ENCODE results near the gene MARCHF2.
A peak's percentile ranks its signal among the peaks of the same experiment; 100 is the strongest.
"Not testable (repeated sequence)": the region's sequence is repeated elsewhere in the genome, so short reads cannot be mapped to it uniquely, and the experiment has no call there.

MARCHF2 gene

GRCh38 chr19:8412783-8413628, at the start of gene MARCHF2:
TSS of gene MARCHF2 (plus strand) at chr19:8413305. CDS start at chr19:8421841, 8,536 bp downstream.
- DNase-seq = peak; percentile 92 to 98 (median 95)

- DNase-seq = peak in 3 of 6 experiments; percentile 27 to 37 (median 36)
These were observed 49.0 kb upstream of the MARCHF2 start, which contains the start of gene ANGPTL4 for GRCh38 chr19:8363803-8364771. TSS of gene ANGPTL4 (plus strand) at chr19:8364155. CDS start at chr19:8364322, 167 bp downstream.

GRCh38 chr19:8366121-8366581, 47.0 kb upstream of the MARCHF2 start:
- no peak for DNase-seq

- DNase-seq = no peak
These were observed 46.2 kb upstream of the MARCHF2 start for GRCh38 chr19:8366961-8367326.

- DNase-seq = no peak
These were observed 45.6 kb upstream of the MARCHF2 start for GRCh38 chr19:8367327-8368001.

GRCh38 chr19:8370176-8371010, 42.7 kb upstream of the MARCHF2 start:
- DNase-seq = no peak

- no peak for DNase-seq
These were observed 41.9 kb upstream of the MARCHF2 start for GRCh38 chr19:8371011-8371804.

- DNase-seq = no peak
These were observed 39.0 kb upstream of the MARCHF2 start for GRCh38 chr19:8373867-8374813.

GRCh38 chr19:8375766-8376165, 37.3 kb upstream of the MARCHF2 start:
- not testable (repeated sequence) for DNase-seq

GRCh38 chr19:8376373-8376974, 36.6 kb upstream of the MARCHF2 start:
- not testable (repeated sequence) for DNase-seq

- no peak for DNase-seq
These were observed 35.5 kb upstream of the MARCHF2 start for GRCh38 chr19:8377598-8377997.

GRCh38 chr19:8379156-8379891, 33.8 kb upstream of the MARCHF2 start:
- DNase-seq = not testable (repeated sequence)

- DNase-seq = not testable (repeated sequence)
These were observed 28.5 kb upstream of the MARCHF2 start for GRCh38 chr19:8384569-8384968.

- DNase-seq = not testable (repeated sequence)
These were observed 28.0 kb upstream of the MARCHF2 start for GRCh38 chr19:8385103-8385502.

GRCh38 chr19:8385566-8385965, 27.5 kb upstream of the MARCHF2 start:
- DNase-seq = not testable (repeated sequence)

GRCh38 chr19:8386419-8386818, 26.7 kb upstream of the MARCHF2 start:
- not testable (repeated sequence) for DNase-seq

GRCh38 chr19:8386990-8387389, 26.1 kb upstream of the MARCHF2 start:
- no peak for DNase-seq
